HG02763 (cell line): ENCODE results near the gene STOM.
"Not testable (repeated sequence)": the region's sequence is repeated elsewhere in the genome, so short reads cannot be mapped to it uniquely, and the experiment has no call there.

Experiments used
- ATAC-seq: cut with Tn5 transposase; IDR thresholded peaks from one replicate; pipeline ENCODE4 v1.9.1; 2021; ENCODE audit warnings: mild to moderate bottlenecking, moderate library complexity; ENCODE audit not compliant: unreplicated experiment

STOM gene

DNA sequence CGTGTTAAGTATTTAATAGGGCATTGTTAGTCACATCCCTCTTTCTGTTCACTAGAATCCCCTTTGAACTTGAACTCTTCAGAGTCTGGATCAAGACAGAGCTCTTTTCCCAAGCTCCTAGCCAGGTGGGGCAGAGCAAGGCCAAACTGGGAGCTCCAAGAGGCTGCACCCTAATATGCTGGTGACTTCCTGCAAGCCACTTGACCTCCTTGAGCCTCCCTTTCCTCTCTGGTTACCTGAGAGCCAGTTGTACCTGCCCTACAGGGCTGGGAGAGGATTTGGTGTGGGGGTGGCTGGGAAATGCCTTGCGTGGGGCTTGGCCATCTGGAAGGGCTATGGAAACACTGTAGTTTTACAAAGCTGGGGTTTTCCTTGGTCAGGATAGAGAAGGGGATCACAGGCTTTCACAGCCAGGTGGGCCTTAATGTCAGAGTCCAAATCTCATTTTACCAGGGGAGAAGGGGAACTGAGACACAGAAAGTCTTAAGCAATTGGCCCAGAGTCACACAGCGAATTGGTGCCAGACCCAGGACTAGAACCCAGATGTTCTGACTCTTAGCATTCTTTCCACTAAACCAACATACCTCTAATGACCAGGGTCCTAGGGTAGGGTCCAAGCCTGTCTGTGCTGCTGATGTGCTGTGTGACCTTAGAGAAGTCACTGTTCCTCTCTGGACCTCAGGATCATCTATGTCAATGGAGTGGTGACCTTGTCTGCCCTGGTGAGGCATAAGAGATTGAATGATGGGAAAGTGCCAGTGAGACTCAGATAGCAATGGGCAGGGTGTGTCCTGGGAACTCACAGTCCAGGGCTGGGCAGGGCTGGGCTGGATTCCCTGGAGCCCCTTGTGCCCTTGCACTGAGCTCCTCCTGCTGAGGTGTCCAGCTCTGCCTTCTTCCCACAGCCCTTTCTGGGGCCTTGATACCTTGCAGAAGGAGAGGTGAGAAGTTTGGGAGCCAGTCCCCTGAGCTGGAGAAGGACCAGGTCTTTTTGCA is 66.3 kb downstream of the STOM start:
- ATAC-seq = no peak

DNA sequence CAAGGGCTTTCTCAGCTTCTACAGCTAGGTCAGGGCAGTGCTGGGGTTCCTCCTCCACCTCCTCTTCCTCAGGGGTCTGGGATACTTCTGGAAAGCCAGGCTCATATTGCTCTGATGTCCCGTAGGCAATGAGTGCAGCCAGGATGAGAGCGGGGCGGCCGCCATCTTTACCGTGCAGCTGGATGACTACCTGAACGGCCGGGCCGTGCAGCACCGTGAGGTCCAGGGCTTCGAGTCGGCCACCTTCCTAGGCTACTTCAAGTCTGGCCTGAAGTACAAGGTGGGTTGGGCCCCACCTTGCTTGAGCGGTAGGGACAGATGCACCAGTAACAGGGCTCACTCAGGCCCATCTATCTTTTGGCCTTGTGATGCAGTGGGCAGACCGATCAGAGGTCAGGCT is 67.3 kb downstream of the STOM start:
- no peak for ATAC-seq

DNA sequence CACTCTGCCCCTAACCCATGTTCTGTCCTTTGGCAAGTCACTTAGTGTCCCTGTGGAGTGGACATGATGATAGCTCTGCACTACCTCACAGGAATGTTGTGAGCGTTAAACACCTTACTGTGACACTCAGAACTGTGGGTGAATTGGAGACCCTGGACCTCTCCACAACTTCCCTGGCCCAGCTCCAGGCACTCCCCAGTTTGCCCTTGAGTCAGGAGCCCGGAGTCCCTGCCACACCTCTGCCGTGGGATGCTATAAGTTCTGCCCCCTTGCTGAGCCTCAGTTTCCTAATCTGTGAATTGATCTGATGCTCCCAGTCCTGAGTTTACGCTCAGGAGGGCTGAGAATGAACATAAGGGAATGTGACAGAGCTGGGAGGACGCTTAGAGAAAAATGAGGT is 67.7 kb downstream of the STOM start:
- no peak for ATAC-seq

DNA sequence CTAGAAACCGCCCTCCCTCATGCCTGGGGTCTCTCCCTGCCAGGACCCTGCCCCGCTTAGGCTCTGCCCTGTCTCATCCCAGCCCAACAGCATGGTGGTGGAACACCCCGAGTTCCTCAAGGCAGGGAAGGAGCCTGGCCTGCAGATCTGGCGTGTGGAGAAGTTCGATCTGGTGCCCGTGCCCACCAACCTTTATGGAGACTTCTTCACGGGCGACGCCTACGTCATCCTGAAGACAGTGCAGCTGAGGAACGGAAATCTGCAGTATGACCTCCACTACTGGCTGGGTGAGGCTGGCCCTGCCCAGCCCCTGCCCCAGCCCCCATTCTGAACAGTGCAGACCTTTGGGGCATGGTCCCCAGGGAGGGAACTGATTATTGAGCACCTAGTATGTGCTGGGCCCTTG is 68.2 kb downstream of the STOM start:
- ATAC-seq = no peak

DNA sequence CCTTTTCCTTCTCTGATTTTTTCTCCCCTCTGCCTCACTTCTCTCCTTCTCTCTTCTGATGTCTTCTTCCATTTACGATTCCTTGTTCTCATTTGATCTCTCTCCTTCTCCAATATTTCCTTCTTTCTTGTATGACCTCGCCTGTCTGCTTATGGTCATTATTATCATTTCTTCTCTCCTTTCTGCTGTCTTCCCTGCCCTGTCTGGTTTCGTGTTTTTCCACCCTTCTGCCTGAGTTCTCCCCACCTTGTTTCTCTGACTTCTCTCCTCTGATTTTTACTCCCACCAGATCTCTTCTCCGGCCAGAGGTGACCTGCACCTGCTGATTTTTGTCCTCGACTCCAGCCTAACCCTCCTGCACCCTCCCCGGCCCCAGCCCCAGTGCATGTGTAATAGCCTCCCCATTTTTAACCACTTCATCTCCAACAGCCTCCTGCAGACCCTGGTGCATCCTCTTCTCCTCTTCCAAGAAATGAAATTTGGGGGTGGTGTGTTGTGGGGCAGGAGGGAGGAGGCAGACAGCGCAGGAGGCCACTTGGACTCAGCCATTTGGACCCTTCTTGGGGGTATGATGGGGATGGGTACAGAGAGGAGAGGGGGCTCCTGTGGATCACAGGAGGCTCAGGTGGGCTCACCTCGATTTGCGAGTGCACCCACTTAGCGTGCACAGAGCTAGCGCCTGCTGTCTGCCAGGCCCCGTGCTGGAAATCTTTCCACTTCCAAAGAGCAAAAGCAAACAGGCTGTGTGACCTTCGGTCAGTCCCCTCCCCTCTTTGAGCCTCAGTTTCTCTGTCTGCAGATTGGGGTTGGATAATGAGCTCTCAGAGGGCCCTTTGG is 69.5 kb downstream of the STOM start:
- ATAC-seq = no peak

DNA sequence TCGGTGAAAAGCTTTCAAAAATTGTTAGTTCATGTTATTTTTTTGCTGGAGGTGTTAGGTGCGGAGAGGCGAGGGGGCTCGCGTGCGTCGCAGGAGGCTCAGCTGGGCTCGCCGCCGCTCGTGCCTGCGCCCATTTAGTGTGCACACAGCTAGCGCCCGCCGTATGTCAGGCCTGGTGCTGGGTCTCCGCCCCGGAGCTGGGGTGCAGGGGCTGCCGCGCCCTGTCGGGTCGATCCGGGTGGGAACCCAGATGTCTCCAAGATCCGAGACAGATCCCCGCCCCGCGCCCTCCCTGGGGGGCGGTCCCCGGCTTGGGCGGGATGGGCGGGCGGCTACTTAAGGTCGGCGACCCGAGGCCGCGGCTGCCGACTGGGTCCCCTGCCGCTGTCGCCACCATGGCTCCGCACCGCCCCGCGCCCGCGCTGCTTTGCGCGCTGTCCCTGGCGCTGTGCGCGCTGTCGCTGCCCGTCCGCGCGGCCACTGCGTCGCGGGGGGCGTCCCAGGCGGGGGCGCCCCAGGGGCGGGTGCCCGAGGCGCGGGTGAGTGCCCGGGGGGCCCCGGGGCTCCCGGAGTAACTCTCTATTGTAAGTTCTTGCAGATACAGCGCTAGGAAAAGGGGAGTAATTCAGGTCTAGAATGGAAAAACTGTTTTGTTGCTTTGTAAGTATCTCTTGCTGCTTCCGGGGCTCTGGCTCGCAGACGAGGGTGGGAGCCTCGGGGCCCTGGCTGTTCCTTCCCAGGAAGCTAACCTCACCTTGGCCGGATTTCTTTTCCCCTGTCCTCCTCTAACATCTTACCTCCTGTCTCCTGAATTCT is 70.4 kb downstream of the STOM start:
- ATAC-seq = no peak

DNA sequence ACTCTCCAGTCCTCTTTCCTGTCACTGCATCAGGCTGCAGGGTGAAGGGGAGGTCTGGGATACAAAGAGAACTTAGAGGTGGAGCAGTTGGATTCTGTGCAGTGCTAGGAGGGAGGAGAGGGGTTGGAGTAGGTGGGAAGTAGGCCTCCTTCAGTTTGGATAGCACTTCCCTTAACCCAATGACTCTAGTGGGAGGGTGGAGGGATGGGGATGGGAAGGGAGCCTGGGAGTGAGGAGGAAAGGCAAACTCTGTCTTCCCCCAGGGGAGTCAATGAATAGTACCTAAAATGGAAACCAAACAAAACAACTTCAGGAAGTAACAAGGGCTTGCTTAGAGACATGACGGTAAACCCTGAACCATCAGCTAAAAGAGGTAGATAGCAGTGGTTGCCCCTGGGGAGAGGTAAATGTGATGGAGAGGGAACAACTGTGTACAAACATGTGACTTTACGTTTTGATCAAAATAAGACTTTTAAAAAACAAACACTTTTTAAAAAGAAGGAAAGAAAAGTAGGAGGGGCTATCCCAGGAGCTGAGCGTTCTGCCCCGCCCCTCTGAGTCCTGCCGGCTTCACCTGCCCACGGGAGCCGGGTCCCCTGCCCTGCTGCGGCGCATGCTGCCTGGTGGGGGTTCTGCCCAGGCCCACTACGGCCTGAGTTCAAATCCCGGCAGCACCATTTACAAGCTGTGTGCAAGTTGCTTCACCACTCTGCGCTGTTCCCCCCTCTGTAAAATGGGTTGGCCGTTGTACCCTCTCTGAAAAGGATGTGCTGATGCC is 71.2 kb downstream of the STOM start:
- no peak for ATAC-seq

DNA sequence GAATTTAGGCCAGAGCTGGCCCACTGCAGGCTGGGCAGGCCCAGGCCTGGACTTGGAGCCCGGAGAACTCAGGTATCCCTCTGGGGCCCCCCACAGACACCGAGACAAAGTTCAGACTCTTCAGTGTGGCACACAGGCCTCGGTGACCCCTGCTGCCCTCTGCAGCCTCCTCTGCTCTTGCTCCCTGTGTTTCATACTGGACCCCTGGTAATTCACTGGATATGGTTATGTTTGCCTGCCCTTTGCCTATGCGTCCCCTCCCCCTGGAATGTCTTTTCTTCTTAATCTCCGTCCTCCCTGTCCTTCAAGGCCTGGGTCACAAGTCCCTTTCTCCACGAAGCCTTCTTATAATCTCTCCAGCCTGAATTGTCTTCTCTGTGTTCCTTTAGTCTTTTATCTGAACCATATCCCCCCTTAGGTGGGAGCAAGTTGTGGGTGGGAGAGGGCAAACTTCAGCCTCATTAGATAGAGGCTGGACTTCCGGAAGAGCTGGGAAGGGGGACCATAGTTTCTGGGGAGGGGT is 72.0 kb downstream of the STOM start:
- no peak for ATAC-seq

DNA sequence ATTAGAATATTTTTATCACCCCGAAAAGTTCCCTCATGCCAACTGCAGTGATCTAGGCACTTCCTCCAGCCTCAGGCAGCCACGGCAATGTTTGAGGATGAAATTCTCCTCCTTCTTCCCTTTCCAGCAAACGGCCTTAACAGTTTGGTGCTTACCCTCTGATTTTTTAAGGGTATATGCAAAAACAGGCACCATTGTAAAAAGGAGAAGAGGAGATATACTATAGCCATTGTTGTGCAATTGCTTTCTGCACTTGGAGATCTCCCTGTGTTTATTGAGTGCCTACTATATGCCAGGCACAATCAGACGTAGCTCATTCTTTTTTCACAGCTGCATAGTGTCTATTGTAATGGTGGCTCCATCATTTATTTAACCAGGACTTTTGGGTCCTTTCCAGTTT is 72.7 kb downstream of the STOM start:
- no peak for ATAC-seq

DNA sequence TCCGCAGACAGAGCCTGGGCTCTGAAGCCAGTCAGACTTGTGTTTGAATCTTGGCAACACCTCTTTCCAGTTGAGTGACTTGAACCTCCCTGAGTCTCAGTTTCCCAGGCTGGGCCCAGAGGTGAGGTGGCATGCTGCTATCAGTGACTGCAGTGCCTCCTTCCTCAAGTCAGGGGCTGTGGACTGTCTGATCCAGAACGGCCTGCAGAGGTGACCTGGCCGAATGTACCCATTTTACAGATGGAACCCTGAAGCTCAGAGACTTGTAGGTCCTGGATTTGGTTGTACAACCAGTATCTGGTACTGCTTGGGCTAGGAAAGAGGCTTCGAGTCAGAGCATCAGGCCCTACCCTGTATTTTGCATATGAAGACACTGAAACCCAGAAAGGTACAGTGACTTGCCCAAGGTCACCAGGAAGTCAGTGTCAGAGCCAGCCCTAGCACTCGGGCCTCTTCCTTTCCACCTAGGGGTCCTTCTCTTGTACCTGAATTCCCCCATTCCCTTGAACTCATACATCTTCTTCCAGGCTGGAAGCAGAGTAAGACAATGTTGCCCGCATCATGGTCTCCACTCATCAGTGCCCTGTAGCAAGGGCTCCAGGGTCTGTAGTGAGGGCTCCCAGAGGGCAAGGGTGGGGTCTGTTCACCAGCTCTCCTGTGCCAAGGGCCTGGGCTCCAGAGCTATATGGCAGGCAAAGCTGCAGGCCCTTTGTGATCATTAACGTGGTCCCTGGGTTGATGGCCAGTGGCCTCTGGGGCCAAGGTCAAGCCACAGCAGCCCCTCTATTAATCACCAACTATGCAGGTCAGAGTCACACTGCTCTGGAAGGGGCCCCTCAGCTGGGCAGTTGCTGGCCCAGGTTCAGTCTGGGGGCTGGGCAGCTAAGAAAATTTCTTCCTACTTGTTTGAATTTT is 73.6 kb downstream of the STOM start:
- no peak for ATAC-seq

DNA sequence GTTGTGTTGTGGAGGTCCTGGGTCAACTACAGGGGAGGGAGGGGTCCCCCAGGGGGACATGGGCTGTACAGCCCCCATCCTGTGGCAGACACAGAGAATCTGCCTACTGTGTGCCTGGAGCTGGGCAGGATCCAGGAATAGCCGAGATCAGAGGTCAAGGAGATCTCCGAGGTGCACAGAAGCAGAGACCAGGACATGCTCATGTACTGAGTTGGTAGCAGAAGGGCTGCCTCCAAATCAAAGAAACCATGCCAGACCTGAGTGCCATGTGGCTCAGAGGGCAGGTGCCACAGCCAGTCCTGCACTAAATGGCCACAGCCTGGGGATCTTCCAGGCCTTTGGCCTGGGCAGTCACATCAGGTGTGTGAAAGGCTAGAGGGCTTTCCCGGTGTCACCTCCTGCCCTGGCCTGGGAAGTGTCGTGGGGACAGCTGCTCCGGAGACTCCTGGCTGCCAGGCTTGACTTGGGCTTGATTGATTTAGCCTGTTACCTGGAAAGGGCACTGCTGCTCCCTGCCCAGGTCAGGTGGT is 74.3 kb downstream of the STOM start:
- ATAC-seq = no peak

DNA sequence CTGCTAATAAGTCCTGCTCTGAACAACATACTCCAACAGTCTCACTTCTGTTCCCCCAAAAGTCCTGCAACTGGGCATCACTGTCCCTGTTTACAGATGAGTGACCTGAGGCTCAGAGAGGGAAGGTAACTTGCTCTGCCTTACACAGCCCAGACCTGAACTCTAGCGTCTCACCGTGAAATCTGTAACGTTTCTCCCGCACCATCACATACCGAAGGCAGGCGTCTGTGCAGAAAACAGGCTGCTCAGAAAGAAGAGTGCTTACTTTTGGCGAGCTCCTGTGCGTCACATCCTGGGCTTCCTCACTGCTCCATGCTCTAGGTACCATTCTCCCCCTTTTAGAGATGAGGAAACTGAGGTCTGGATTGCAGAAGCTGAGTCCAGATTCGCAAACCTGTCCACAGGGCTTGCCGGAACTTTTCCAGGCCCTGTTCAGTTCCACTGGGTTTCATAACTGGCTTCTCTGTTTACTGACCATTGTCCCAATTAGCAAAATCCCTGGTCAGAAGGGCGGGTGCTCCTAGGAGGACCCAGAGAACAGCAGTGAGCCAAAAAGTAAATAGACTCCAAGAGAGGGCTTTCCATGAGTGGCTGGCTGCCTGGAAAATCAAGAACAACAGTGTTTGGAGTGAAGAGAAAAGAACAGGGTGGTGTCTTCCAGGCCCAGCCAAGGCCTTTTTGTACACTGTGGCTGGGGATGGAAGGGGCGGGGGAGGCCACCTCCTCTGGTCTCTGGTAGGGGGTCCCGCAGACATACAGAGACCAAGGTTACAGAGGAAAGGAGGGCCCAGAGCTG is 75.0 kb downstream of the STOM start:
- ATAC-seq = no peak

DNA sequence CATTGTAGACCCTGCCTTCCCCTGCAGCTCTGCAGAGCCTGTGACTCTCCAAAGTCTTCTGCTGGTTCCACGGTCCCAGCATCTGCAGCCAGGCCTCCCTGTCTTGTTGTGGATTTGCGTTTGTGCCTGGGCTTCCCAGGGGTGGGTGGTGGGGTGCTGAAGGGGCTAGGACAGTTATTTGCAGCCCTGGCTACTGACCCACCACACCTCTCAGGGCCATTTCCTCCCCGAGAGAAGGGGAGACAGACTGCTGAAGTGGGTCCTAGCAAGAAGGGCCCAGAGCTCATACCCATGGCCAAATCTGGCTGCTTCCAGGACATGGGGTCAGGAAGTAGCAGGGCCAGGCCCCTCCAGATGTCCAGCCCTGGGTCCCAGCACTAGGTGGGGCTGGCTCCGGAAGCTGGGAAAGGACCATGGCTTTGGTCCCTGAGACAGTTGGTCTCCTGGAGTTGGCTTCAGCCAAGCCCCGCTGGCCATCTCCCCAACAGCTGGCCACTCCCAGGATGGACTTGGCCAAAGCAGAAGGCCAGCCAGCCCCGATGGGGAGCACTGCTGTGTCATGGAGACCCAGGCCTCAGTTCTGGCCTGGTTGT is 75.8 kb downstream of the STOM start:
- ATAC-seq = no peak

DNA sequence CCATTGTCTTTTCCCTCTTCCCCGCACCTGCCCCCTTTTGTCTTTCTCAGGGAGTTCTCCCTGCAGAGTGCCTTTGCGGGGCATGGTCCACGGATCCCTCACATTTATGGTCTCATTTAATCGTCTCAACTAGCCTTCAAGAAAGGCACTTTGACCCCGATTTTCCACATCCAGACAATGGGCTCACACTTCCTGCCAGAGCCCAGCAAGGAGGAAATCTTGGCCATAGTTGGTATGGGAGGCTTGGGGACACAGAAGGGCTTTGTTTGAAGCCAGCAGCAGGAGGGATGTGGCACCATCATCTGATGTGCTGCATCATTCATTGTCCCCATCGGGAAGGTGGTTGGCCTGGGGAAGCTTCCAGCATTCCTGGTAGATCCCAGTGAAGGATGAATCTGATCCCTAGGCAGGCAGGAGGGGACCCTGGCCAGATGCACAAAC is 77.2 kb downstream of the STOM start:
- ATAC-seq = no peak

DNA sequence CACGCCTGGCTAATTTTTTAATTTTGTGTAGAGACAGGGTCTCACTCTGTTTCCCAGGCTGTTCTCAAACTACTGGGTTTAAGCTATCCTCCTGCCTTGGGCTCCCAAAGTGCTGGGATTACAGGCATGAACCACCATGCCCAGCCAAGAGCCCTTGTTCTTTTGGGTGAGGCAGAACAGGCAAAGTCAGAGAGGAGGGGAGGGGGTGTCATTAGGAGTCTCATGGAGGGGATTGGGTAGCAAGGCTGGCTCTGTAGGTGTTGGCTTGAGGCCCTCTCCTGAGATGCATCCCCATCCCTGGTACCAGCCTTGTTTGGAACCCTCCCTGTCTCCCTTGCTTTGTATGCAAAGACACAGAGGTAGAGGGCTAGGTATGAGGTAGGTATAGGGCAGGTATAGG is 78.0 kb downstream of the STOM start:
- no peak for ATAC-seq

DNA sequence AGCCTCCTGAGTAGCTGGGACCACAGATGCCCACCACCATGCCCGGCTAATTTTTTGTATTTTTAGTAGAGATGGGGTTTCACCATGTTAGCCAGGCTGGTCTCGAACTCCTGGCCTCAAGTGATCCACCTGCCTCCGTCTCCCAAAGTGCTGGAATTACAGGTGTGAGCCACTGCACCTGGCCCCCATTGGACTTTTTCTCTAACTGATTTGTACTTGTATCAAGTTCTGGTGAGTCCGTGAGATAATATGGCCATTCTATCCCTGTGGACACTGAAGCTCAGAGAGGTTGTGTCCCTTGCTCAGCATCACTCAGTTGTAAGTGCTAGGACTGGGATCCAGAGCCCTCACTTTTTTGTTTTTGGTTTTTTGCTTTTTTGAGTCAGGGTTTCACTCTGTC is 78.5 kb downstream of the STOM start:
- not testable (repeated sequence) for ATAC-seq

DNA sequence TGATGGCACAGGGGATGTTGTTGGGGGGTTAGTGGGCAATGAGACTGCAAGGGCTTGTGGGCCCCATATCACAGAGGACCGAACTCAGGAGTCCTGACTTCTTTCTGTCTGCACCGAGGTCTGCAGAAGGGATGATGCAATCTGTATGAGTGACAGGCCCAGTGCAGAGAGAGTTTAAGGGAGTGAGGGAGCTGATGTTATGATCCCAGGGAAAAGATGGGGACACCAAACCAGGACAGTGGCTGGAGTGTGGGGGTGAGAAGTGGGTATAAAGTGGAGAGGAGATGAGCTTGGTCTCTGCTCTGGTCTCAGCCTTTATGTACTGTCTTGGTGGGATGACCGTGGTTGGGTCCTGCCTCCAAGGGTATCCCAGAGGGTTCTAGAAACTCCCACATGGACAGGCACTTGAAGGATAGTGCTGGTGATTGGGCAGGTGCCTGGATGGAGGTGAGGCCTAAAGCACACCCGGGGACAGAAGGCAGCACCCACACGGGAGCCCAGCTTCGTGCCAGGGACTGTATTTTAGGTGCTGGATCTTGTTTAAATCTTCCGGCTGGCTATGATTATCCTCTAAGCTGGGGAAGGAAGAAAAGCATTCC is 80.2 kb downstream of the STOM start:
- no peak for ATAC-seq
